ENCODE data around the gene METTL23. TPM values are rescaled to one million over a fixed set of nuclear protein-coding genes. Genes with fewer than 3 reads are reported as not detected.

METTL23 gene
- total and polyA plus RNA-seq, 12 donors, result 18.0 to 41.8 (median 24.7) TPM

GRCh38 chr17:76686538-76687297, 39.9 kb upstream of the METTL23 start:
- no peaks in the 10 kb centered on the region for H3K9me3 ChIP-seq
- no peak for ATAC-seq
- TF ChIP-seq CTCF (IDR thresholded peaks at IDR 0.05), result no peak
- H3K4me1 ChIP-seq, result peaks cover 61 to 100% (median 97%) of the 10 kb centered on the region in 9 donors
- WGBS, 2 donors, result 61 to 65% methylated on average over 15 of the region's 15 CpGs
- H3K27ac ChIP-seq, result peak overlapping the region; percentile 87 to 99 (median 94)
- no peak overlapping the region for H3K4me3 ChIP-seq
- peaks cover 0 to 50% (median 9%) of the 10 kb centered on the region in 9 donors for H3K36me3 ChIP-seq
- intact Hi-C loops (cut with DNase I), result loop anchor here in 1 of 10 donors (2.0 kb wide), 1 partner anchor 24 kb away; the partner anchor contains the start of gene MXRA7
- H3K27me3 ChIP-seq, result no peaks in the 10 kb centered on the region
- no peak for DNase-seq

- peak overlapping the region in 1 of 10 donors; percentile 13 for H3K4me3 ChIP-seq
- H3K36me3 ChIP-seq, result peaks cover 0 to 43% (median 9%) of the 10 kb centered on the region in 9 donors
- H3K9me3 ChIP-seq, result no peaks in the 10 kb centered on the region
- peak overlapping the region; percentile 87 to 99 (median 94) for H3K27ac ChIP-seq
- intact Hi-C loops (cut with DNase I), result loop anchor here in 2 of 10 donors (2.0 kb wide), 2 partner anchors 21 to 23 kb away; partner anchors contain the start of gene MXRA7 (in 1 of the 2)
- H3K27me3 ChIP-seq, result no peaks in the 10 kb centered on the region
- DNase-seq, result peak; percentile 62 to 69
- no peak for TF ChIP-seq CTCF (IDR thresholded peaks at IDR 0.05)
- ATAC-seq, result peak; percentile 34 to 53 (median 48)
- peaks cover 56 to 100% (median 97%) of the 10 kb centered on the region in 9 donors for H3K4me1 ChIP-seq
- 43 to 46% methylated on average over 26 of the region's 26 CpGs for WGBS, 2 donors
Observed at GRCh38 chr17:76687298-76688164, 39.1 kb upstream of the METTL23 start.

- Histone ChIP-seq H3K27ac (peak overlapping the region; percentile 87 to 99 (median 94)), H3K36me3 (peaks cover 0 to 37% (median 9%) of the 10 kb centered on the region in 9 donors), H3K4me3 (peak overlapping the region in 3 of 10 donors; percentile 4 to 16 (median 13)), H3K4me1 (peaks cover 49 to 100% (median 96%) of the 10 kb centered on the region in 9 donors), H3K9me3 (no peaks in the 10 kb centered on the region), H3K27me3 (no peaks in the 10 kb centered on the region)
- ATAC-seq, result peak; percentile 5 to 35 (median 24)
- WGBS, 2 donors, result 24 to 32% methylated on average over 11 of the region's 11 CpGs
- DNase-seq, result peak in 1 of 2 donors; percentile 64
- TF ChIP-seq CTCF (IDR thresholded peaks at IDR 0.05), result peak in 3 of 9 donors; percentile 18 to 29 (median 23)
- intact Hi-C loops (cut with DNase I), result loop anchor here in 1 of 10 donors (2.0 kb wide), 1 partner anchor 21 kb away; no protein-coding TSS in a partner anchor
Observed at GRCh38 chr17:76688165-76688622, 38.4 kb upstream of the METTL23 start.

GRCh38 chr17:76689859-76690258, 36.8 kb upstream of the METTL23 start:
- DNase-seq, result no peak
- H3K4me1 ChIP-seq, result peaks cover 37 to 100% (median 96%) of the 10 kb centered on the region in 9 donors
- H3K27ac ChIP-seq, result peak overlapping the region; percentile 87 to 99 (median 94)
- no peaks in the 10 kb centered on the region for H3K27me3 ChIP-seq
- intact Hi-C loops (cut with DNase I), result loop anchor here in 1 of 10 donors (2.0 kb wide), 1 partner anchor 19 kb away; no protein-coding TSS in a partner anchor
- no peak overlapping the region for H3K4me3 ChIP-seq
- H3K9me3 ChIP-seq, result no peaks in the 10 kb centered on the region
- 75 to 76% methylated on average over 11 of the region's 11 CpGs for WGBS, 2 donors
- ATAC-seq, result no peak
- H3K36me3 ChIP-seq, result peaks cover 0 to 23% (median under 1%) of the 10 kb centered on the region in 9 donors
- no peak for TF ChIP-seq CTCF (IDR thresholded peaks at IDR 0.05)
